HEK293 (cell line): Measurements from ENCODE around the gene CALCOCO2.

Experiments used
- CTCF ChIP-seq: fragments of 450-650 bp; formaldehyde crosslinking; IDR thresholded peaks from 2 replicates; pipeline ENCODE4 v1.5.1; 2016; ENCODE audit warnings: missing biosample characterization, missing genetic modification characterization
- KLF8 ChIP-seq: fragments of 450-650 bp; formaldehyde crosslinking; IDR thresholded peaks from 2 replicates; pipeline ENCODE4 v1.5.1; 2016; ENCODE audit warnings: missing biosample characterization, missing genetic modification characterization
- REST ChIP-seq: fragments of 450-650 bp; formaldehyde crosslinking; IDR thresholded peaks from 2 replicates; pipeline ENCODE4 v1.5.1; 2016; ENCODE audit warnings: missing biosample characterization, missing genetic modification characterization
- SALL2 ChIP-seq: fragments of 450-650 bp; formaldehyde crosslinking; IDR thresholded peaks from 2 replicates; pipeline ENCODE4 v1.5.0; 2017; ENCODE audit warnings: missing biosample characterization, mild to moderate bottlenecking, missing genetic modification characterization, borderline replicate concordance
- SP2 ChIP-seq: fragments of 450-650 bp; formaldehyde crosslinking; IDR thresholded peaks from 2 replicates; pipeline ENCODE4 v1.5.1; 2016; ENCODE audit warnings: missing biosample characterization, missing genetic modification characterization
- ZBTB7A ChIP-seq: fragments of 450-650 bp; formaldehyde crosslinking; IDR thresholded peaks from 2 replicates; pipeline ENCODE4 v1.5.1; 2016; ENCODE audit warnings: low read depth, missing biosample characterization, missing genetic modification characterization
- ZNF138 ChIP-seq: fragments of 450-650 bp; formaldehyde crosslinking; IDR thresholded peaks from 2 replicates; pipeline ENCODE4 v1.5.1; 2016; ENCODE audit warnings: missing biosample characterization, missing genetic modification characterization, borderline replicate concordance
- ZNF157 ChIP-seq: fragments of 450-650 bp; formaldehyde crosslinking; IDR thresholded peaks from 2 replicates; pipeline ENCODE4 v1.5.1; 2016; ENCODE audit warnings: missing biosample characterization, missing genetic modification characterization
- ZNF202 ChIP-seq: fragments of 450-650 bp; formaldehyde crosslinking; IDR thresholded peaks from 2 replicates; pipeline ENCODE4 v1.5.1; 2016; ENCODE audit warnings: missing biosample characterization, missing genetic modification characterization, borderline replicate concordance
- ZNF274 ChIP-seq, 2 experiments: fragments of 200-500 bp in 1 of 2; fragments of 450-650 bp in 1 of 2; sonication (Bioruptor generic) in 1 of 2; formaldehyde crosslinking in 1 of 2; IDR thresholded peaks; 2 replicates each; pipeline versions ENCODE4 v1.5.1 to v1.6.1; 2014 to 2016; ENCODE audit warnings: borderline replicate concordance in 1 of 2, inconsistent platforms in 1 of 2, low read length in 1 of 2, missing biosample characterization in 1 of 2, missing genetic modification characterization in 1 of 2
- ZNF571 ChIP-seq: fragments of 450-650 bp; formaldehyde crosslinking; IDR thresholded peaks from 2 replicates; pipeline ENCODE4 v1.5.0; 2017; ENCODE audit warnings: missing biosample characterization, missing genetic modification characterization
- ZNF664 ChIP-seq: fragments of 450-650 bp; formaldehyde crosslinking; IDR thresholded peaks from 2 replicates; pipeline ENCODE4 v1.5.1; 2016; ENCODE audit warnings: missing biosample characterization, missing genetic modification characterization
- TF ChIP-seq, protein P1 (sequence below): fragments of 450-650 bp; formaldehyde crosslinking; IDR thresholded peaks from 2 replicates; pipeline ENCODE4 v1.5.1; 2017; ENCODE audit warnings: missing biosample characterization, missing genetic modification characterization

DNA sequence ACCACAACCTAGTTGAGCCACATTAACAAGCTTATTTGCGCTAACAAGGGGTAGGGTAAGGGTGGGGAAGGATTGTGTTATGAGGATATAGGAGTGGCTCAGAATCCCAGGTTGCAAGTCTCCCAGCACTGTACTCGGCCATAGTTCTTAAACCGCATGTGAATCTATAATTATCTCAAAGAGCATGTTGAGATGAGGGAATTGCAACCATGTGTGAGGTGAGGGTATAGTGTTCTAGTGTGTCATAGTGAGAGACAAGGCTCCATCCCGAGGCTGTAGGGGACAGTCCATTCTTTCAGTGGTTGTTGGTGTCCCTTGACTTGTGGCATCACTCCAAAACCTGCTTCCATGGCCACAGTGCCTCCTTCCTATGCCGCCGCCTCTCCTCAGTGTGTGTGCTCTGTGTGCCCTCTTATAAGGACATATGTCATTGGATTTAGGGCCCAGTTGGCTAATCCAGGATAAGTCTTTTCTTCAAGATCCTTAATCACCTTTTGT lies 39.0 kb downstream of the CALCOCO2 start:
- no peak for TF ChIP-seq ZNF138 (tag by site-specific recombination)
- no peak for TF ChIP-seq REST (tag by site-specific recombination)
- TF ChIP-seq CTCF (tag by site-specific recombination) = no peak
- no peak for TF ChIP-seq SP2 (tag by site-specific recombination)
- TF ChIP-seq ZNF571 = no peak
- no peak for TF ChIP-seq ZNF157 (tag by site-specific recombination)
- TF ChIP-seq ZBTB7A (tag by site-specific recombination) = no peak
- no peak for TF ChIP-seq ZNF274 (IDR thresholded peaks at IDR 0.05; ENCODE audit: low read length)
- no peak for TF ChIP-seq ZNF274 (tag by site-specific recombination; IDR thresholded peaks at IDR 0.05; ENCODE audit: borderline replicate concordance)
- TF ChIP-seq KLF8 = no peak
- no peak for TF ChIP-seq ZNF202 (tag by site-specific recombination)
- TF ChIP-seq SALL2 (tag by site-specific recombination) = no peak
- TF ChIP-seq, protein P1, sequence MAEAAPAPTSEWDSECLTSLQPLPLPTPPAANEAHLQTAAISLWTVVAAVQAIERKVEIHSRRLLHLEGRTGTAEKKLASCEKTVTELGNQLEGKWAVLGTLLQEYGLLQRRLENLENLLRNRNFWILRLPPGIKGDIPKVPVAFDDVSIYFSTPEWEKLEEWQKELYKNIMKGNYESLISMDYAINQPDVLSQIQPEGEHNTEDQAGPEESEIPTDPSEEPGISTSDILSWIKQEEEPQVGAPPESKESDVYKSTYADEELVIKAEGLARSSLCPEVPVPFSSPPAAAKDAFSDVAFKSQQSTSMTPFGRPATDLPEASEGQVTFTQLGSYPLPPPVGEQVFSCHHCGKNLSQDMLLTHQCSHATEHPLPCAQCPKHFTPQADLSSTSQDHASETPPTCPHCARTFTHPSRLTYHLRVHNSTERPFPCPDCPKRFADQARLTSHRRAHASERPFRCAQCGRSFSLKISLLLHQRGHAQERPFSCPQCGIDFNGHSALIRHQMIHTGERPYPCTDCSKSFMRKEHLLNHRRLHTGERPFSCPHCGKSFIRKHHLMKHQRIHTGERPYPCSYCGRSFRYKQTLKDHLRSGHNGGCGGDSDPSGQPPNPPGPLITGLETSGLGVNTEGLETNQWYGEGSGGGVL (tag by site-specific recombination) = no peak
- no peak for TF ChIP-seq ZNF664 (tag by site-specific recombination)
